C1 segment of cervical spinal cord (tissue), 14 donors: Measurements from ENCODE around the gene XCR1.

Experiments used
- DNase-seq, 14 donors: peaks; one replicate each; lab custom pipeline; 2025; lab: John Stamatoyannopoulos, UW

Gene XCR1

GRCh38 chr3:45984331-45985312 lies 42.7 kb downstream of the XCR1 start:
- no peak for DNase-seq

DNA sequence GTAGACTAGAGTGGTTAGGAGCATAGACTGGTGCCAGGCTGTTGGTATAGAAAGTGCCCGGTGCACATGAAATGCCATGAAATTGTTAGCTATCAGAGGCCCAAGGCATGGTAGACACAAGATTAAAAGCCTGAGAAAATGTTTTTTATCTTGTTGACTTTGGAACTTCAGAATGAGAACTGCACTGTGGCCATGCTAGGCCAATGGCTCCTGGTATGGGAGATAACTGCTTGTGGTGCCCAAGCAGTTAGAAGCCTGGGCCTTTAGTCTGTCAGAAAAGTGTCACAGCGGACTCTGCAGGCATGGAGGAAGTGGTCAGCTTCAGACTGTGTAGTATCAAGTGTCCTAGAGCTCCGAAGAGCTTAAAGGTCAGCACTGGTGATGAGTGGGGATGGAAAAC lies 43.5 kb downstream of the XCR1 start:
- DNase-seq = no peak

- DNase-seq = no peak
Measured at GRCh38 chr3:45981346-45982074, 45.8 kb downstream of the XCR1 start.

DNA sequence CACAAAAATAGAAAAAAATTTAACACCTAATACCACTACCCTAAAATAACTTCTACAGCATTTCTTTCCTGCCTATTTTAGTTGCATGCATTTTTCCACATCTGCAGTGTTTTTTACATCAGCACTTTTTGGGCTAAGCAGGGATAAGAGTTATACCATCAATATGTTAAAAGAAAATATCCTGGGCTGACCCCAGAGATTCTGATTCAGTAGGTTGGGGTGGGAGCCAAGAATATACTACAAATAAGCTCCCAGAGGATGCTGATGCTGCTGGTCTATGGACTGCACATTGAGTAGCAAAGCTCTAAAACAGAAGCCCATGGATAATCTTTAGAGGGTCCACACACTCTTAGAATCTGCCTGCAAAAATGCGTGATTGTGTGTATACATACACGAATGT lies 46.5 kb downstream of the XCR1 start:
- DNase-seq = no peak

- no peak for DNase-seq
Measured at GRCh38 chr3:45980229-45980813, 47.0 kb downstream of the XCR1 start.

DNA sequence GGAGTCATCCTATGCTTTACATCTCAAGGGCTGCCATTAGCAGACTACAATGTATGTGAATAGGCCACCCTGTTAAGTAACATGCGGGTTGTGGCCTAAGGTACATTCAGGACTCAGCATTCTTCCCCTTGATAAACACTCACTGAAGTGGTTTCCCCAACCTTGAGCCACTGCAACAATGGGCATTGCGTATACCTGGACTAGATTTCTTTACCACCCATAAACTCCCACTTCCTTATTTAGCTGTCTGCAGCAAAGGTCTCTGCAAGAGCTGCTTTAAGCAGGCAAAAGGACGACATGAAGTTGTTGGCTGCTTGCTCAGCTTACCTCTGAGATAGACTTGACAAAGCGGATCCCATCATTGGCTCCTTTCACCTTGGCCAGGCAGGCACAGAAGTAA lies 47.9 kb downstream of the XCR1 start:
- no peak for DNase-seq

DNA sequence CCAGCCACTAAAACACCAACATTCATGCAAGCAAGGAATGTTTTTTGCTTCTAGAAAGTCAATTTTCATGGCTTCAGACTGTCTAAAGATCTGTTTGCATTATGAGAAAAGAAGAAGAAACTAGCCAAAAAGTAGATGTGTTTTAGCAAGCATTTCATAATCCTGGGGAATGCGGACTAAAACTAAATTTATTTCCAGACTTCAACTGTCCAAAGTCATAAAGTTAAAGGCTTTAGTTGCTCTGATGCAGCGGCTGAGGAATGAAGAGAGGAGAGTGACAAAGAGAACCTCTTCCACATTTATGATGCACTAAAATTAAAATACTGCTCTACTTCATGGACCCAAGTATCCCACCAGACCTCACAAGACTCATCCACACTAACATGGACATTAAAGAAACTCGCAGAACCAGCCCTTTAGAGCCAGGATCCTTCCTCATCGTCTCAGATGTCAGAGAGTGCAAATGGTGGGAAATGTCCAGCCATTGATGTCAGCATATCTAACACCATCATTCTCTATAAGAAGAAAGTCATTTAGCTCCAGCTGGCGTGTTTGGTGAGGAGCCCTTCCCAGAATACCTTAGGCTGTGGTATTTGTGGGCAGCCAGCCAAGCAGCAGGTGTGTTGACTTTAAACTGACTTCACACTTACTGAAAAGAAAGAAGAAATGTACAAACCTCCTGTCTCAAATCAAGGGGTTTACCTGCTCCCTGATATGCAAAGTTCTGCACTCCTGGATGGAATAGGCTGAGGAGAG lies 49.1 kb downstream of the XCR1 start:
- DNase-seq = no peak

GRCh38 chr3:45976191-45977091 lies 50.8 kb downstream of the XCR1 start:
- DNase-seq = no peak

- DNase-seq = no peak
Measured at GRCh38 chr3:45975686-45976085, 51.6 kb downstream of the XCR1 start.

- no peak for DNase-seq
Measured at GRCh38 chr3:45974686-45975085, 52.6 kb downstream of the XCR1 start.

GRCh38 chr3:45972534-45973402 lies 54.5 kb downstream of the XCR1 start:
- DNase-seq = no peak

- DNase-seq = peak in 2 of 14 donors; percentile 21 to 24
Measured at GRCh38 chr3:45969953-45970352, 57.3 kb downstream of the XCR1 start.

- no peak for DNase-seq
Measured at GRCh38 chr3:45969116-45969515, 58.2 kb downstream of the XCR1 start.

DNA sequence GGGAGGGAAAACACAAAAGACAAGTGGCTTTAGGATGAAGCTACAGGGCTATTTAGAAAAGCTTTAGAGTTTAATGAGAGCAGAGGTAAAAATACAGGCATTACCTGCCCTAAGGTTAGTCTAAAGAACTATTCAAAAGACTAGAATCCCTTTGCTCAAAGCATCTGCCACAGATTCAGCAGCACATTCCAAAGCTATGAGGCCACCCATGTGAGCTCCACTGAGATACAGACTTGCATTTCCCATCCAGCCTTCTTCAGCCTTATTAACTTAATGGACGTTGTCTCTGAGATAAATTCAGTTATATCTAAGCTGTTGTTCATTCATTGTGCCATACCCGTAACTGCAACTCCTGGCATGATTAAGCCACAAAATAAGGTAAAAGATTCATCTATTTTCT lies 58.6 kb downstream of the XCR1 start:
- DNase-seq = no peak

GRCh38 chr3:45968149-45968548 lies 59.1 kb downstream of the XCR1 start:
- DNase-seq = no peak

- peak in 2 of 14 donors; percentile 15 to 17 for DNase-seq
Measured at GRCh38 chr3:45967724-45968123, 59.6 kb downstream of the XCR1 start.
